ENCODE results near the gene GUCY1A2.

GRCh38 chr11:107040433-107041087 lies 22.3 kb upstream of the GUCY1A2 start:
- TF ChIP-seq, protein P1, sequence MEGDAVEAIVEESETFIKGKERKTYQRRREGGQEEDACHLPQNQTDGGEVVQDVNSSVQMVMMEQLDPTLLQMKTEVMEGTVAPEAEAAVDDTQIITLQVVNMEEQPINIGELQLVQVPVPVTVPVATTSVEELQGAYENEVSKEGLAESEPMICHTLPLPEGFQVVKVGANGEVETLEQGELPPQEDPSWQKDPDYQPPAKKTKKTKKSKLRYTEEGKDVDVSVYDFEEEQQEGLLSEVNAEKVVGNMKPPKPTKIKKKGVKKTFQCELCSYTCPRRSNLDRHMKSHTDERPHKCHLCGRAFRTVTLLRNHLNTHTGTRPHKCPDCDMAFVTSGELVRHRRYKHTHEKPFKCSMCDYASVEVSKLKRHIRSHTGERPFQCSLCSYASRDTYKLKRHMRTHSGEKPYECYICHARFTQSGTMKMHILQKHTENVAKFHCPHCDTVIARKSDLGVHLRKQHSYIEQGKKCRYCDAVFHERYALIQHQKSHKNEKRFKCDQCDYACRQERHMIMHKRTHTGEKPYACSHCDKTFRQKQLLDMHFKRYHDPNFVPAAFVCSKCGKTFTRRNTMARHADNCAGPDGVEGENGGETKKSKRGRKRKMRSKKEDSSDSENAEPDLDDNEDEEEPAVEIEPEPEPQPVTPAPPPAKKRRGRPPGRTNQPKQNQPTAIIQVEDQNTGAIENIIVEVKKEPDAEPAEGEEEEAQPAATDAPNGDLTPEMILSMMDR (IDR thresholded peaks at IDR 0.05; ENCODE audit: low read depth, low read length): no peak
- TF ChIP-seq MYC (IDR thresholded peaks at IDR 0.05; ENCODE audit: low read depth, low read length): no peak
